HG03135 (cell line): ENCODE measurements around the gene TSPAN1.

Experiments used
- ATAC-seq: cut with Tn5 transposase; IDR thresholded peaks from one replicate; pipeline ENCODE4 v1.9.1; 2021; ENCODE audit warnings: mild to moderate bottlenecking, moderate library complexity; ENCODE audit not compliant: unreplicated experiment

The TSPAN1 gene

GRCh38 chr1:46159516-46159915 is 15.4 kb upstream of the TSPAN1 start:
- ATAC-seq: no peak

GRCh38 chr1:46160212-46160611 is 14.7 kb upstream of the TSPAN1 start:
- no peak for ATAC-seq

- no peak for ATAC-seq
These were observed 8.1 kb upstream of the TSPAN1 start for GRCh38 chr1:46166521-46167462.

- ATAC-seq: no peak
These were observed 6.4 kb upstream of the TSPAN1 start for GRCh38 chr1:46168477-46168876.

- no peak for ATAC-seq
These were observed 5.0 kb upstream of the TSPAN1 start for GRCh38 chr1:46169811-46170454.

DNA sequence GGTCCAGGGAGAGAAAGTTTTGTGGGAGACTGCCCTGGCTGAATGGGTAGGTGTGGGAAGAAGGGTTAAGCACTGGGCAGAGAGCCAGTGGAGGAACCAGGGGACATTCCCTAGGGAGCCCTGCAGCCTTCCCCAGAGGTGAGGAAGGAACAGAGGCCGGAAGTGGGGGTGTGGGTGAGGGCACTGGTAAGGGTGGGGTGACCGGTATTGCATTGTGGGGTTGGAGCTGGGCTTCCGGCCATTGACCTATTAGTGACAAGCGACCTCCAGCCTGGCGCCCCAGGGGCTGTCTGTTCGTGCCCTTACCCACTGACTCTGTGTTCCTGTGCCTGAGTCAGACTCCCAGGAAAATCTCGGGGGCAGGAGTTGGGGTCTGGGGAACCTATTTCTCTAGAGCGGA is 3.5 kb upstream of the TSPAN1 start:
- ATAC-seq: no peak

- ATAC-seq: no peak
These were observed 3.0 kb upstream of the TSPAN1 start for GRCh38 chr1:46171871-46172270.

- no peak for ATAC-seq
These were observed 2.6 kb upstream of the TSPAN1 start for GRCh38 chr1:46172321-46172720.

DNA sequence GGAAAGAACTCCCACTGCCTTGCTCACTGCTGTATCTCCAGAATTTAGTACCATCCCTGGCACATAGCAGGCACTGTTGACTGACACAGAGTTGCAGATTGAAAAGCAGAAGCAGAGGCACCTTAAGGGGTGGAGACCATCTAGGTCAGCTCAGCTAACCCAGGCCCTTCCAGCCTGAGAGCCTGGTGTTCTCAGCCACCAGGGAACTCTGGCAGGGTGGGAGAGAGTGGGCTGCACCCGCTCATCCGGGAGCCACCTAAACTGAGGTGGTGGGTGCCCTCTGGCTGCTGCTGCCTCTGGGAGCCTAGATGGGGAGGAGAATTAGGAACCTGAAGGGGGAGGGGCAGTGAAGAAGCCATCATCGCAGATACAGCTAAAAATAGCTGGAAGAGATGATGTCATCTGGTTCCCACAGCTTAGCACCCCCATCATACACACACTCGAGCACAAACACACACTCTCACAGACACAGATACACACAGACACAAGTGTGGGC is 1.5 kb upstream of the TSPAN1 start:
- no peak for ATAC-seq

DNA sequence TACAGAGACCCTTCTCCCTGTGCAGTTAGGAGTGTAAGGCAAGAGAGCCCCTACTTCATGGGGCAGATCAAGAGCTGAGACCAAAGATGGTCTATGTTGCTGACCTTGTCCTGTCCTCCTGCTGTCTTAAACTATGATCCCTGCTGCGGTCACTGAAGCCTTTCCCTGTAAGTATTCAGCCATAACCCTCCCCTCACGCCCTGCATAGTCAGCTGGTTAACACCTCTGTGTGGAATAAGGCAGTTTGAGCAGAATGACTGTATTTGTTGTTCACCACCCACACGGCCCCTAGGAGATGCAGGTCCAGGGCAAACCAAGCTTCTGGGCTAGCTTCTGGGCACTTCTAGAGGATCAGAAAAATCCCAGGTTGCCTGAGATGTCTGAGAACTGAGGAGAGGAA is 356 bp downstream of the TSPAN1 start:
- ATAC-seq: no peak

DNA sequence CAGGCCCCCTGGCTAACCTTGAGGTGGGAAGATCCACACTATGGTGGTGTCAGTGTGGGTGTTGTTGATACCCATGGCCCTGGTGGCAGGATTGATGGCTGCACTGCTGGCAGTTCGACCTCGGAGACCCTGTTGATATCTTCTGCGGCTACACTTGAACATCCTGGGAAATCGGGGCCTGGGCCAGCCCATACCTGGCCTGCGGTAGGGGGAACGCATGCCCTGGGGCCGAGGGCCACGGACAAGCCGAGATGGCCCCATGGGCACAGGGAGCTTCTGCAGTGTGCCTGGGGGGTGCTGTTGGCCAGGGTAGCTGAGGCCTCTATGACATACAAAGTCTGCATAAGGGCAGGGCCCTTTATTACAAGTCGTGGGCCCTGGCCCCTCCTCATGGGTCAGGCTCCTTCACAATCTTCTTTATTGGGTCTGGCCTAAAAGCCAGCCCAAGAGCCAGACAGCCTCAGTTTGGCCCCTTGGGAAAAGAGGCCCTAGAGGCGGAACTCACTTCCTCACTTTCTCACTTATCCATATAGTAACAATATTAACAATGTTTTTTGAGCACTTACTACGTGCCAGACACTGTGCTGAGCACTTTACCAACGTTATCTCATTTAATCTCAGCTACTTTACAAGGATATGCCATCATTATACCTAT is 1.5 kb downstream of the TSPAN1 start, which contains the start of gene P3R3URF:
TSS of gene P3R3URF (minus strand) at position 278 of the 655 bp plus-strand sequence. CDS start at position 261, 17 bp downstream.
- no peak for ATAC-seq

- ATAC-seq: no peak
These were observed 4.5 kb downstream of the TSPAN1 start for GRCh38 chr1:46179138-46180081.

DNA sequence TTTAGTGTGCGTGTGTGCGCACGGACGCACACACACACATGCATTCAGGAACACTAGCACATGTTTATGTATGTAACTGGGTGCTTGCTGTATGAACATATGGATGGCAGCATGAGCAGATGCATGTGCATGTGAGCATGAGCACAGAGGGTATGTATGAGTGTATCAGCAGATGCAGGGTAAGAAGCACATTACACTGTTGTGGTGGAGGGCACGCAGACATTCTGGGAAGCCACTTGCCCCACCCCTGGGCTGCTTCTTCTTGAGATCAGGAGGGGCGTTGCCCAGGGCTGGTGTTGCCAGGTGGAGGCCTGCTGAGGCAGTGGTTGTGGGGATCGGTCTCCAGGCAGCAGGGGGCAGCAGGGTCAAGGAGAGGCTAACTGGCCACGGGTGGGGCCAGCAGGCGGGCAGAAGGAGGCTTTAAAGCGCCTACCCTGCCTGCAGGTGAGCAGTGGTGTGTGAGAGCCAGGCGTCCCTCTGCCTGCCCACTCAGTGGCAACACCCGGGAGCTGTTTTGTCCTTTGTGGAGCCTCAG is 5.3 kb downstream of the TSPAN1 start:
- ATAC-seq: no peak

- no peak for ATAC-seq
These were observed 6.7 kb downstream of the TSPAN1 start for GRCh38 chr1:46181343-46182260.

DNA sequence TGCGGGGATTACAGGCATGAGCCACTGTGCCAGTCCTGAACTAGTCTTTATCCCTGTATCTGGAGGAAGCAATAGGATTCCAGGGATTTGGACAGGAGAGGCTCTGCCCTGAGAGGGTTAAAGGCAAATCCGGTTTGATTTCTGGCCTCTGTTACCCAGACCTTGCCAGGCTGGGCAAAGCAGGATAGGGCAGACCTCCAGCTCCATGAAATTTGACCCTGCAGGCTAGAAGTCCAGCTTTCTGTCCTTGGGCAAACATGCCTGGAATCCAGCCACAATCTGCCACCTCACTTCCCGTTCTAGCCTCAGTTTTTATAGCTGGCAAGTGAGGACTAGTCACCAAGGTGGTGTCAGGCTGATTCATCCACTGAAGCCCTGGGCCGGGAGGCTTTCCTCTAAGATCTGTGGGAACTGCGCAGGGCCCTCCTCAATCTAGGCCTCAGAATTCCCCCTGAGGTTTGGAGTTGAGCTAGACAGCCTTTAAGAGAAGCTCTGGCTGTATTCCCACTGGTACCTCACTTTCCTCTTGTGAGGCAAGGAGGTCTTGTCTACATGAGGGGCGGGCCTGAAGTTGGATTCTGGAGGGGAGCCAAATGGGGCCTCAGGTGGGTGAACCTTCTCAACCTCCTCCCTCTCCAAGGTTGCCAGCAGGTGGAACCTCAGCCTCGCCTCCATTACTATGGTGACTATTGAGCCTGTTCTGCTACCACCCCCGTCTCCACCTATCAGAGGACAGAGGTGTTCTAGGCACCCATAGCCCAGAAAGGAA is 8.4 kb downstream of the TSPAN1 start:
- ATAC-seq: no peak

GRCh38 chr1:46183926-46184557 is 9.2 kb downstream of the TSPAN1 start:
- no peak for ATAC-seq

- no peak for ATAC-seq
These were observed 10.2 kb downstream of the TSPAN1 start for GRCh38 chr1:46184920-46185658.
